ENCODE measurements around the gene OGA.

The OGA gene

DNA sequence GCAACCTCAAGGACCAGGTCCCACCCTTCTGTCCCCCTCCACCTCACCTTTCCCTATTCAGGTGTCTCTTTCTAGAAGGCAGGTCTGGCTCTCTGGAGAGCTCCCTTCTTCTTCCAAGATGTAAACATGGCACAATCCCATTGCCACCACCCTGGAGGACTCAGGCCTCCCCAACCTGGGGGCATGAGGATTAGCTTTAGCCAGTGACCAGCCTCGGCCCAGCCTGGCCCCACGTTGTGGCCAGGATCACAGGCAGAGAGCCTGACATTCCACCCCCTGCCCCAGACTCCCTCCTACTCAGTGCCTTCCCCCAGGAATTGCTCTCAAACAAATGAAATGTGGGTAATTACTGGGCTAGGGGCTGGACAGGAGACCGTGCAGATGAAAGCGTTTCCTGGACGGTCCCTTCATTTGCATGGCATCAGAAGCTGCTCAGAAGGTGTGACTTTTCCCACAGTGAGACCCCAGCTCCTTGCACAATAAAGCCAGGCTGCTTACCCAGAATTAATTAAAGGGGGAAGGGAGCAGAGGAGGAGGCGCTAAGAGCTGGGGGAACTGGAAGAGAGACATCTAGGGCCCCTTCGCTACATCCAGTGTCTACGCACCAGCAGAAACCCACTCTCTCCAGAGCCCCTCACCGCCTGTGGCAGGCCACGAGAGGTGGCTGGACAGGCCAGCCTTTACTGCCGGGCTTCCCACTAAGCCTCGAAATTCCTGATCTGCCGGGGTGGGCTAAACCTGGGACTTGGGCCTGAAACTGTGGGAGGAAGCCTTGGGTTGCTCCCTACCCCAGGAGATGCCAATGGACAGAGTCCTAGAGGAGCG is 50.1 kb downstream of the OGA start:
- H3K27ac ChIP-seq (ENCODE audit: low read length), result no peak overlapping the region
- H3K4me1 ChIP-seq (ENCODE audit: control insufficient read depth, insufficient read depth, low read length), result peaks cover 6% of the 10 kb centered on the region
- no peaks in the 10 kb centered on the region; the same call in 1 of the 2 replicates for H3K36me3 ChIP-seq (ENCODE audit: control insufficient read depth, insufficient read depth, low read length)
- peaks cover 7% of the 10 kb centered on the region; the same call in 1 of the 2 replicates for H3K27me3 ChIP-seq (ENCODE audit: control insufficient read depth, insufficient read depth, low read length)
- no peak overlapping the region for H3K4me3 ChIP-seq (ENCODE audit: low read length)
- DNase-seq (ENCODE audit: low read depth, low spot score), result no peak
- WGBS (ENCODE audit: insufficient coverage, insufficient read length), result no CpG with 5 or more reads among the region's 14 CpGs
- H3K9me3 ChIP-seq (ENCODE audit: control insufficient read depth, insufficient read depth, low read length), result no peaks in the 10 kb centered on the region

DNA sequence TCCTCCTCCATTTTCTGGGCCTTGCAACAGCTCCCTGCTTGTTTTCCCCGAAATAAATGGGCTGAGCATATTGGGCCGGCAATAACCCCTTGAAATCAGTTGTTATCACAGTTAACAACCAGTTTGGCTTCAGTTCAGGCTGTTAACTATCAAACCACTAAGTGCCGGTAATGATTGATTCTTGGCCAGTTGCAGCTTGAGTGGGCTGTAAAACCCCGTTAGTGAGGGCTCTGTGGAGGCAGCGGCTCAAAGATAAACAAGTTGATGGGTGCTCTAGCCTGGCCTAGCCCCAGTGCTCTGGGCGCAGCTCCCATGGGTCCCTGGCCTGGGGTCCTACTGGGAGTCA is 50.7 kb downstream of the OGA start:
- WGBS (ENCODE audit: insufficient coverage, insufficient read length), result no CpG with 5 or more reads among the region's 6 CpGs

DNA sequence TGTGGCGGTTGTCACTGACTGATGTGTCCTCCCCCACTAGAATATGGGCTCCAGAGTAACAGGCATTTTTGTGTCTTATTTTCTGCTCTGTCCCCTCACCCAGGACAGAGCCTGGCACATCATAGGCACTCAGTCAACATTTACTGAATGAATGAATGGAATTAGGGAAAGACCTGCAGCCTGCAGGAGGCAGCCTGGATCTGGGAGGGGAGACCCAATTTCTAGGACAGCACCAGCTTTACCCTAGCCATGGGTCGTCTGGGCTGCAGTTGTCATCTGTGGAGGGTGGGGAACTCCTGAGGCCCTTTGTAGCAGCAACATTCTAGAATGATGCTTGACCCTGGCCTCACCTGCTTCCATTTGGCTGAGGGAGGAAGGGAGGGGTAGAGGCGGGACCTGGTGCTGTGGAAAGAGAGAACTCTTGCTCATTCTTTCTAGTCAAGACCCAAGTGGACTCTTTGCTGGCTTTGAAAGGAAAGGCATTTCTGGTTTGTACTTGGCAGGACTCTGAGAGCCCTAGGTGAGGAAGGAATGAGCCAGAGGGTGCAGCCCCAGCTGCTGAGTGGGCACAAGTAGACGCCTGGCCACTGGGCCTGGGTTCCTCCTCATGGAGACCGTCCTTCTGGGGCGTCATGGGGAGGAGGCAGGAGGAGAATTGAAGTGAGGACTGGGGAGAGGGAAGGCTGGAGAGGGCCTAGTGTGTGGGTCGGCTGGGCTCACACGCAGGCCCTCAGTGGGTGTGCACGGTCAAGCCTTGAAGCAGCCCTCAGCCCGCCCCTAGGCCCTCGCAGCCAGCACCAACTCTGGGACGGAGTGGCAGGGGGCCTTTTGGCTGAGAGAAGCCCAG is 51.3 kb downstream of the OGA start:
- WGBS (ENCODE audit: insufficient coverage, insufficient read length), result no CpG with 5 or more reads among the region's 12 CpGs
- no peaks in the 10 kb centered on the region; the same call in 1 of the 2 replicates for H3K36me3 ChIP-seq (ENCODE audit: control insufficient read depth, insufficient read depth, low read length)
- H3K4me1 ChIP-seq (ENCODE audit: control insufficient read depth, insufficient read depth, low read length), result 0 out of 2 replicates have a peak, but pooled peaks cover 2% of the 10 kb centered on the region
- H3K27me3 ChIP-seq (ENCODE audit: control insufficient read depth, insufficient read depth, low read length), result no peaks in the 10 kb centered on the region
- DNase-seq (ENCODE audit: low read depth, low spot score), result no peak
- H3K27ac ChIP-seq (ENCODE audit: low read length), result no peak overlapping the region
- H3K4me3 ChIP-seq (ENCODE audit: low read length), result no peak overlapping the region
- H3K9me3 ChIP-seq (ENCODE audit: control insufficient read depth, insufficient read depth, low read length), result no peaks in the 10 kb centered on the region

More for the DNA sequence above, 50.7 kb downstream of the OGA start:
- no peak overlapping the region for H3K4me3 ChIP-seq (ENCODE audit: low read length)
- DNase-seq (ENCODE audit: low read depth, low spot score), result no peak
- H3K27ac ChIP-seq (ENCODE audit: low read length), result no peak overlapping the region
- no peaks in the 10 kb centered on the region for H3K9me3 ChIP-seq (ENCODE audit: control insufficient read depth, insufficient read depth, low read length)
- no peaks in the 10 kb centered on the region; the same call in 1 of the 2 replicates for H3K36me3 ChIP-seq (ENCODE audit: control insufficient read depth, insufficient read depth, low read length)
- H3K4me1 ChIP-seq (ENCODE audit: control insufficient read depth, insufficient read depth, low read length), result peaks cover 2% of the 10 kb centered on the region; the same call in 1 of the 2 replicates
- H3K27me3 ChIP-seq (ENCODE audit: control insufficient read depth, insufficient read depth, low read length), result peaks cover under 1% of the 10 kb centered on the region; the same call in 1 of the 2 replicates

DNA sequence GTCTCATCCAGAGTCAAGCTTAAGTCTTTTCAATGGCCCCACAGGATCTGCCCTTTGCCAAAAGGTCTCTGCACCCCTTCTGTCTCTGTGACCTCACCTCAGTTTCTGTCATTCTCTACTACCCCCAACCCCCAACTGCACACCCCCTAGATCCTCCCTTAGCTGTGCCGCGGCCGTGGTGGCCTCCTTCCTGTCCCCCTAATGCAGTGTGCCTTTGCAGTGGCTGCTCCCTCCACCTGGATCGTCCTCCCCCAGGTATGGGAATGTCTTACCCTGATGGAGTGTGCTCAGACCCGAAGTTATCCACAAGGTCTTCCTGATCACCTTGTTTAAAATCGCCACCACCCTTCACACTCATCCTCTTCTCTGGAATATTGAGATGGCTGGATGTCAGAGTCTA is 51.9 kb downstream of the OGA start:
- Histone ChIP-seq H3K27ac (ENCODE audit: low read length) (no peak overlapping the region), H3K4me3 (ENCODE audit: low read length) (no peak overlapping the region), H3K9me3 (ENCODE audit: control insufficient read depth, insufficient read depth, low read length) (no peaks in the 10 kb centered on the region), H3K4me1 (ENCODE audit: control insufficient read depth, insufficient read depth, low read length) (0 out of 2 replicates have a peak, but pooled peaks cover 2% of the 10 kb centered on the region), H3K27me3 (ENCODE audit: control insufficient read depth, insufficient read depth, low read length) (no peaks in the 10 kb centered on the region), H3K36me3 (ENCODE audit: control insufficient read depth, insufficient read depth, low read length) (no peaks in the 10 kb centered on the region; the same call in 1 of the 2 replicates)
- no CpG with 5 or more reads among the region's 6 CpGs for WGBS (ENCODE audit: insufficient coverage, insufficient read length)
- DNase-seq (ENCODE audit: low read depth, low spot score), result no peak

DNA sequence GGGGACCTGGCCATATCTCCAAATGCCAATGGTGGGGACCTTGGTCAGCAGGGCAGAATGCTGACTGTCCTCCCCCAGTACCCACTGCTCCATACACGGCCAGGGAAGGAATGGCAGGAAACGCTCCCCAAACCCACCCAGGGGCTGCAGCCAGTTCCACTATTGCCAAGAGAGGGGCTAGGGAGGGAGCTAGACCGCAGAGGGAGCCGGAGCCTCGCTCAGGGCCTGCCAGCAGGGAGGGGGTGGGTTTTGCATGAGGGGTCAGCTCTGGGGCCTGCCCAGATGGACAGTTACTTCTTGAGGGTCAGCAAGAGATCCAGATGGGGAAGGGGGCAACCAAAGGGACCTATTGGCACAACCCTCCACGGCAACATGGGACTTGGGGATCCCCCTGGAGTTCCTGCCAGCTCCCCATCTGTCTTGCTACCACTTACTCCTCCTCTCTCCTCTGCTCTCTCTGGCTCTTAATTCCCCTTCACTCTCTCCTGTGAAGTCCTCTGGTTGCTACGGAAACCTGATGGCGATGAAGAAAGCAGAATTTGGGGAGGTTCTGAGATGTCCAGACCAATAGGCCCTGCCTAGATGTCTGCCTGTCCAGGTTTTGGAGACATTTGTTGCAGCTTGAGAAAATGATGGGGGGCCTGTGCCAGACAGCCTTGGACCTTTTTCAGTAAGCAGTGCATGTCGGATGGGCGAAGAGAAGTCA is 55.0 kb downstream of the OGA start:
- Histone ChIP-seq H3K9me3 (ENCODE audit: control insufficient read depth, insufficient read depth, low read length) (no peaks in the 10 kb centered on the region), H3K27me3 (ENCODE audit: control insufficient read depth, insufficient read depth, low read length) (no peaks in the 10 kb centered on the region), H3K36me3 (ENCODE audit: control insufficient read depth, insufficient read depth, low read length) (no peaks in the 10 kb centered on the region), H3K4me1 (ENCODE audit: control insufficient read depth, insufficient read depth, low read length) (peaks cover 3% of the 10 kb centered on the region; the same call in 1 of the 2 replicates), H3K4me3 (ENCODE audit: low read length) (no peak overlapping the region), H3K27ac (ENCODE audit: low read length) (no peak overlapping the region)
- DNase-seq (ENCODE audit: low read depth, low spot score), result no peak
- WGBS (ENCODE audit: insufficient coverage, insufficient read length), result no CpG with 5 or more reads among the region's 10 CpGs

DNA sequence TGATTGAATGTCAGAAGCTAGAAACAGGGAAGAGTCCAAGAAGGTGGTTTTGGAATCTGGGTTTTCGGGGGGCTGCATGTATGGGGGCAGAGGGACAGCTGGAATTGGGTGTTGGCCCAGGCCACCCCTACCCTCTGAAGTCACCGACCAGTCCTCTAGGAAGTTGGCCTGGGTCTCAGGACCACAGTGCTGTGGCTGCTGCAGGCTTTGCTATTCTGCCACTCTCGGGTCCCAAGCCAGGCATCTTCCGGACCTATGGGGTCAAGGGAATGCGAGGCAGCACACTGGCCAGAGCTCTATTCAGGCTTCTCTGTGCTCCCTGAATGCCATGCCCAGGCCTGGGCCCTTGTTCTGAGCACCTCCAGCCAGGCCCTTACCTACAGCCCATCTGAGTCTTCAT is 55.5 kb downstream of the OGA start:
- no peaks in the 10 kb centered on the region for H3K36me3 ChIP-seq (ENCODE audit: control insufficient read depth, insufficient read depth, low read length)
- H3K27ac ChIP-seq (ENCODE audit: low read length), result no peak overlapping the region
- H3K9me3 ChIP-seq (ENCODE audit: control insufficient read depth, insufficient read depth, low read length), result no peaks in the 10 kb centered on the region
- WGBS (ENCODE audit: insufficient coverage, insufficient read length), result no CpG with 5 or more reads among the region's 5 CpGs
- H3K4me3 ChIP-seq (ENCODE audit: low read length), result no peak overlapping the region
- no peak for DNase-seq (ENCODE audit: low read depth, low spot score)
- H3K4me1 ChIP-seq (ENCODE audit: control insufficient read depth, insufficient read depth, low read length), result peaks cover 3% of the 10 kb centered on the region; the same call in 1 of the 2 replicates
- H3K27me3 ChIP-seq (ENCODE audit: control insufficient read depth, insufficient read depth, low read length), result no peaks in the 10 kb centered on the region

DNA sequence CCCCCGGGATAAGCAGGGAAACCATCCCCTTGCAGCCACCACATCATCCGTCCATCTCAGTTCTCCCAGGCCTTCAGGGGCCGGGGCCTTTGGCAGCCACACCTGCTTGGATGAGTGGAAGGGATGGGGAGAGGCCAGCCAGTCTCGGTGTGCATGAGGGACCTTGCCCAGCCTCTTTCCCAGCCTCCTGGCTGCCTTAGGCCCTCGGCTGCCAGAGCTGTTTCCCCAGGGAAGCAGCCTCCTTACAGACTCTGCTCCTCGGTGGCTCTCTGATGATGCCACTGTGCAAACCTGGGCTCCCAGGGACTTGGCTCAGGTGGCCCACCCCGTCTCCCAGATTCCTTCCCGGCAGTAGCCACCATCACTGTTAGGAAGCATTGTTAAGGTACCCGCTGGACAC is 57.0 kb downstream of the OGA start:
- H3K27ac ChIP-seq (ENCODE audit: low read length), result no peak overlapping the region
- no peak overlapping the region for H3K4me3 ChIP-seq (ENCODE audit: low read length)
- no CpG with 5 or more reads among the region's 9 CpGs for WGBS (ENCODE audit: insufficient coverage, insufficient read length)
- H3K27me3 ChIP-seq (ENCODE audit: control insufficient read depth, insufficient read depth, low read length), result no peaks in the 10 kb centered on the region
- no peak for DNase-seq (ENCODE audit: low read depth, low spot score)
- no peaks in the 10 kb centered on the region for H3K36me3 ChIP-seq (ENCODE audit: control insufficient read depth, insufficient read depth, low read length)
- peaks cover 3% of the 10 kb centered on the region; the same call in 1 of the 2 replicates for H3K4me1 ChIP-seq (ENCODE audit: control insufficient read depth, insufficient read depth, low read length)
- H3K9me3 ChIP-seq (ENCODE audit: control insufficient read depth, insufficient read depth, low read length), result no peaks in the 10 kb centered on the region

DNA sequence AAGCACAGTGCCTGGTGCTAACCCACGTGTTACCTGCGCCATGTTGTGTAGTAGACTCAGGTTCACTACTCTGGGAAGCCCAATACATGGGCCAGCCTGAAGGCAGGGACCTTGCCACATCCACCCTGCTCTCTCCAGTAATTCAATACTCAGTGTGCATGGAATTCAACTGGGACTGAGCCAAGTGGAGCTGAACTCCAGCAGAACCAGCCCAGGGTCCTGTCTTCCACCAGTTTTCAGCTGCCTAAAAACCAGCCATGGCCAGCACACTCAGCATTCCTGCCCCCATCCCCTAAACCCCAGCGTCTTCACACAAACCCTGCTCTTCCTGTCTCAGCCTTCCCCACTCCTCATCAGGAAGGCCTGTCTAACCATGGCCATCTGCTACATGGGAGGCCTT is 57.7 kb downstream of the OGA start:
- no CpG with 5 or more reads among the region's 3 CpGs for WGBS (ENCODE audit: insufficient coverage, insufficient read length)
- Histone ChIP-seq H3K27ac (ENCODE audit: low read length) (no peak overlapping the region), H3K27me3 (ENCODE audit: control insufficient read depth, insufficient read depth, low read length) (no peaks in the 10 kb centered on the region), H3K9me3 (ENCODE audit: control insufficient read depth, insufficient read depth, low read length) (no peaks in the 10 kb centered on the region), H3K36me3 (ENCODE audit: control insufficient read depth, insufficient read depth, low read length) (no peaks in the 10 kb centered on the region), H3K4me3 (ENCODE audit: low read length) (no peak overlapping the region), H3K4me1 (ENCODE audit: control insufficient read depth, insufficient read depth, low read length) (peaks cover 3% of the 10 kb centered on the region; the same call in 1 of the 2 replicates)
- DNase-seq (ENCODE audit: low read depth, low spot score), result no peak

DNA sequence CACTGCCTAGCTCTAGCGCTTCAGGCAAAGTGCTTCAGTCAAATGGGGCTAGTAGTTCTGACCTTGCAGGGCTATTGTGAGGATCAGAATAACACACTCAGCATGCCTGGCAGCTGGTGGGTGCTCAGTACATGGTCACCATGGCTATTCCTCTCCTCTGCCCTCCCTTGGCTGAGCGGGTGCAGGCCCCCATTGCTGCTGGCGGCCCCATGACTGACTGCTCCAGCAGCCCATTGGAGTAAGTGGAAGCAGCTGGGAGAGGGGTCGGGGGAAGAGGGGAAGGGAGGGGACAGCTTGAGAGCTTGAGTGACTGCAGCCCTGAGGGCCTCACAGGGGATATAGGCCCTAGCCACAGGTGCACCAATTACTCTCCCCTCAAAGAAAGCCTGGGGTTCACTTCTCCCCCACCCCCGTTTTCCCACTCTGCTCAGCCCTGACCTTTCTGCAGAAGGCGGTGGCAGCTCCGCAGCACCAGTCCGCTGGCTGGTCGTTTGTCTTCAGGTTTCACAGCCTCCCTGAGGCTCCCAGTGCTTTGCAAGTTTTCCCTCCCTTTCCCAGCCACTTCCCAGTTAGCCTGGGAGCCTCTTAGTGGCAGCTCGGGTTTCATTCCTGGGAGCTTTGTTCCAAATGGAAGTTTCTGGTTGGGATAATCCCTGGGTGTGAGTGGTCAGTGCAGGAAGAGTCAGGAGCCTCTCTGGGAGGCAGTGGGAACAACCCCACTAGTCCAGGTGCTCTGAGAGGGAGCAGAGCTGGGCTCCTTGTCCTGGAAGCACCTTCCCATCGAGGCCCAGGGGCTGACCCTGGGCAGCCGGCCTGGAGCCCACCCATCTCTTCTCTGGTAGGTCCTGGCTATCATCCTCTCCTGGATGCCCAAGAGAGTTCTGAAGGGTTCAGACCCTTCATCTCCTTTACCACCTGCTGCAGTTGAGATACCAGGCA is 58.7 kb downstream of the OGA start:
- H3K9me3 ChIP-seq (ENCODE audit: control insufficient read depth, insufficient read depth, low read length), result no peaks in the 10 kb centered on the region
- no peaks in the 10 kb centered on the region for H3K27me3 ChIP-seq (ENCODE audit: control insufficient read depth, insufficient read depth, low read length)
- H3K27ac ChIP-seq (ENCODE audit: low read length), result no peak overlapping the region
- peaks cover 3% of the 10 kb centered on the region; the same call in 1 of the 2 replicates for H3K4me1 ChIP-seq (ENCODE audit: control insufficient read depth, insufficient read depth, low read length)
- DNase-seq (ENCODE audit: low read depth, low spot score), result no peak
- H3K4me3 ChIP-seq (ENCODE audit: low read length), result no peak overlapping the region
- WGBS (ENCODE audit: insufficient coverage, insufficient read length), result no CpG with 5 or more reads among the region's 12 CpGs
- H3K36me3 ChIP-seq (ENCODE audit: control insufficient read depth, insufficient read depth, low read length), result no peaks in the 10 kb centered on the region

All from iPS DF 6.9 (cell line).